HCT116 (cell line): ENCODE results near the gene ATP10B. TPM values are rescaled to one million over a fixed set of nuclear protein-coding genes. Genes with fewer than 3 reads are reported as not detected.

Source experiments
- ATAC-seq: fragments of 200-7000 bp; cut with Tn5 transposase; 2 replicates; pipeline ENCODE4 v1.9.1; 2020; ENCODE audit warnings: mild to moderate bottlenecking, moderate library complexity
- BruUV-seq: library from RNA; stranded (reverse); fragments of 400-500 nt; replicated peaks from 2 replicates; lab custom pipeline; 2021; lab: Mats Ljungman, UMichigan
- CTCF ChIA-PET: fragments of 300-600 bp; sonication (Branson Sonifier 250); formaldehyde crosslinking; loops from one replicate; lab custom pipeline; 2021; ENCODE audit warnings: antibody characterized with exemption; lab: Charles Lee
- POLR2A ChIA-PET: fragments of 300-600, 350-600 bp; sonication (Branson Sonifier 250); formaldehyde crosslinking; loops from one replicate; lab custom pipeline; 2021; ENCODE audit warnings: antibody characterized with exemption; lab: Charles Lee
- RAD21 ChIA-PET, 2 experiments: fragments of 300-600 bp; sonication (Branson Sonifier 250); formaldehyde crosslinking; loops; one replicate each; lab custom pipeline; 2023; ENCODE audit warnings: low total read pairs in 2 of 2; ENCODE audit not compliant: uncharacterized antibody in 2 of 2, unreplicated experiment in 2 of 2, low non-redundant PET in 1 of 2; lab: Charles Lee
- DNase-seq: peaks from one replicate; pipeline ENCODE4 v3.0.0-alpha.2; 2010; ENCODE audit warnings: low read depth, low spot score
- H2AFZ ChIP-seq: fragments of 200-600 bp; shearing (Covaris generic), sonication (generic); 2 replicates; pipeline ENCODE4 v1.6.1; 2017; ENCODE audit warnings: low read depth, mixed run types, mixed read lengths, antibody characterized with exemption, low read length; ENCODE audit not compliant: poor library complexity, severe bottlenecking
- H3K27ac ChIP-seq: 2 replicates; pipeline ENCODE4 v1.5.1; 2012; ENCODE audit warnings: low read depth, low read length
- H3K27me3 ChIP-seq: fragments of 200-600 bp; sonication (generic); 2 replicates; pipeline ENCODE4 v1.6.1; 2016; ENCODE audit warnings: mixed run types, low read length, mixed read lengths; ENCODE audit not compliant: insufficient read depth
- H3K36me3 ChIP-seq, 2 experiments: fragments of 200-500 bp in 1 of 2; fragments of 200-600 bp in 1 of 2; sonication (Bioruptor generic) in 1 of 2; sonication (generic) in 1 of 2; 2 replicates each; pipeline versions ENCODE4 v1.5.1 to v1.6.1; 2014 to 2016; ENCODE audit warnings: low read length in 2 of 2, inconsistent platforms in 1 of 2, mixed read lengths in 1 of 2, mixed run types in 1 of 2; ENCODE audit not compliant: insufficient read depth in 2 of 2, control insufficient read depth in 1 of 2
- H3K4me1 ChIP-seq, 2 experiments: fragments of 200-600 bp in 1 of 2; sonication (generic) in 1 of 2; 2 replicates each; pipeline versions ENCODE4 v1.5.1 to v1.6.1; 2012 to 2017; ENCODE audit warnings: low read length in 2 of 2, inconsistent platforms in 1 of 2, mild to moderate bottlenecking in 1 of 2, mixed read lengths in 1 of 2, mixed run types in 1 of 2, moderate library complexity in 1 of 2; ENCODE audit not compliant: insufficient read depth in 2 of 2, control insufficient read depth in 1 of 2
- H3K4me2 ChIP-seq: fragments of 200-600 bp; sonication (generic); 2 replicates; pipeline ENCODE4 v1.6.1; 2017; ENCODE audit warnings: mixed run types, low read length, mixed read lengths
- H3K4me3 ChIP-seq, 2 experiments: fragments of 200-600 bp in 1 of 2; sonication (generic) in 1 of 2; replicated peaks in 1 of 2; 2 replicates each; pipeline ENCODE4 v1.5.1; 2011 to 2016; ENCODE audit warnings: low read length in 2 of 2, control low read depth in 1 of 2, low read depth in 1 of 2, mild to moderate bottlenecking in 1 of 2, mixed read lengths in 1 of 2, mixed run types in 1 of 2
- H3K79me2 ChIP-seq: fragments of 200-600 bp; sonication (generic); 2 replicates; pipeline ENCODE4 v1.6.1; 2017; ENCODE audit warnings: mild to moderate bottlenecking, mixed run types, low read length, moderate library complexity, mixed read lengths; ENCODE audit not compliant: insufficient read depth
- H3K9ac ChIP-seq: fragments of 200-600 bp; sonication (generic); 2 replicates; pipeline ENCODE4 v1.6.1; 2016; ENCODE audit warnings: low read length, mixed read lengths
- H3K9me2 ChIP-seq: fragments of 200-600 bp; sonication (generic), shearing (Covaris generic); 2 replicates; pipeline ENCODE4 v1.6.1; 2017; ENCODE audit warnings: mixed run types, mild to moderate bottlenecking, moderate library complexity; ENCODE audit not compliant: insufficient read depth
- H3K9me3 ChIP-seq, 2 experiments: fragments of 200-500 bp in 1 of 2; fragments of 200-600 bp in 1 of 2; sonication (Bioruptor generic) in 1 of 2; sonication (generic) in 1 of 2; 2 replicates each; pipeline ENCODE4 v1.6.1; 2014 to 2017; ENCODE audit warnings: low read length in 2 of 2, mixed read lengths in 2 of 2, inconsistent platforms in 1 of 2, low read depth in 1 of 2, mild to moderate bottlenecking in 1 of 2, mixed run types in 1 of 2, moderate library complexity in 1 of 2; ENCODE audit not compliant: control insufficient read depth in 1 of 2, insufficient read depth in 1 of 2
- H4K20me1 ChIP-seq: fragments of 200-600 bp; sonication (generic), shearing (Covaris generic); 2 replicates; pipeline ENCODE4 v1.6.1; 2017; ENCODE audit warnings: mixed run types, mild to moderate bottlenecking, moderate library complexity; ENCODE audit not compliant: insufficient read depth
- CBX3 ChIP-seq: IDR thresholded peaks from 2 replicates; pipeline ENCODE4 v1.6.1; 2012; ENCODE audit warnings: low read depth
- CTCF ChIP-seq, 3 experiments: fragments of 200-600 bp in 1 of 3; sonication (generic) in 1 of 3; IDR thresholded peaks in 2 of 3; conservative IDR thresholded peaks in 1 of 3; 2 replicates each; pipeline ENCODE4 v1.5.1; 2012 to 2017; ENCODE audit warnings: low read depth in 2 of 3, low read length in 2 of 3, antibody characterized with exemption in 1 of 3, borderline replicate concordance in 1 of 3, control low read depth in 1 of 3, mild to moderate bottlenecking in 1 of 3, mixed read lengths in 1 of 3, mixed run types in 1 of 3, moderate library complexity in 1 of 3; ENCODE audit not compliant: insufficient read depth in 1 of 3
- POLR2A ChIP-seq: IDR thresholded peaks from 2 replicates; pipeline ENCODE4 v1.7.0; 2011; ENCODE audit warnings: borderline replicate concordance; ENCODE audit not compliant: insufficient read depth, insufficient read length; ENCODE audit errors: extremely low read depth
- POLR2AphosphoS5 ChIP-seq: IDR thresholded peaks from 2 replicates; pipeline ENCODE4 v1.6.1; 2011; ENCODE audit warnings: mild to moderate bottlenecking, low read depth, low read length, moderate library complexity
- SRF ChIP-seq: IDR thresholded peaks from 2 replicates; pipeline ENCODE4 v1.6.1; 2012; ENCODE audit warnings: low read depth
- YY1 ChIP-seq: IDR thresholded peaks from 2 replicates; pipeline ENCODE4 v1.6.1; 2011; ENCODE audit warnings: low read length, low read depth, moderate library complexity, mild to moderate bottlenecking; ENCODE audit not compliant: insufficient replicate concordance; ENCODE audit errors: extremely low read depth
- ZBTB33 ChIP-seq: IDR thresholded peaks from 2 replicates; pipeline ENCODE4 v1.6.1; 2011; ENCODE audit warnings: mild to moderate bottlenecking, low read length, moderate library complexity; ENCODE audit not compliant: insufficient replicate concordance; ENCODE audit errors: extremely low read depth
- ZNF274 ChIP-seq: fragments of 200-500 bp; sonication (Bioruptor generic); IDR thresholded peaks from 2 replicates; pipeline ENCODE4 v1.6.1; 2014; ENCODE audit warnings: mild to moderate bottlenecking, low read depth, low read length, inconsistent platforms
- intact Hi-C: fragments of 100-400 bp; cut with micrococcal nuclease; formaldehyde crosslinking; loops from 2 replicates; pipeline ENCODE4 v1.10.0; 2022
- total RNA-seq: library from RNA; stranded (reverse); gene quantifications from one replicate; pipeline ENCODE4 v1.2.1, GENCODE V29; 2021; ENCODE audit not compliant: unreplicated experiment

Gene ATP10B
- total RNA-seq, 1 experiment from 2014 or later: 0.07 TPM

- no peaks in the 10 kb centered on the region for H3K9me3 ChIP-seq
- POLR2A ChIA-PET: no interaction called here
- BruUV-seq: no TSS peak
Measured at GRCh38 chr5:160703547-160704189, 148.3 kb downstream of the ATP10B start.

More at GRCh38 chr5:160703547-160704189, 148.3 kb downstream of the ATP10B start:
- no peak overlapping the region for H3K4me2 ChIP-seq
- no peaks in the 10 kb centered on the region for H3K9me2 ChIP-seq
- ATAC-seq (no peak), DNase-seq (no peak)
- no peak overlapping the region for H2AFZ ChIP-seq
- ChIA-PET CTCF (no interaction called here), RAD21 (no interaction called here)
- H3K27ac ChIP-seq: no peak overlapping the region
- no peaks in the 10 kb centered on the region for H4K20me1 ChIP-seq
- no peaks in the 10 kb centered on the region for H3K27me3 ChIP-seq
- no peaks in the 10 kb centered on the region for H3K36me3 ChIP-seq
- no peaks in the 10 kb centered on the region for H3K79me2 ChIP-seq
- no peak for TF ChIP-seq POLR2A
- no peak for TF ChIP-seq ZBTB33
- no peak for TF ChIP-seq POLR2AphosphoS5
- no peak for TF ChIP-seq CTCF (IDR thresholded peaks at IDR 0.05 in 2 of 3, conservative IDR thresholded peaks at IDR 0.05 in 1 of 3; ENCODE audit: borderline replicate concordance in 1 of 3, insufficient read depth in 1 of 3, low read depth in 2 of 3, low read length in 2 of 3)
- no peak for TF ChIP-seq SRF
- TF ChIP-seq ZNF274: no peak
- TF ChIP-seq CBX3: no peak
- no peak for TF ChIP-seq YY1
- H3K9ac ChIP-seq: no peak overlapping the region
- no peak overlapping the region for H3K4me3 ChIP-seq
- intact Hi-C loops: no loop called here
- H3K4me1 ChIP-seq: no peaks in the 10 kb centered on the region
